ENCODE measurements around the gene CD28. TPM values are rescaled to one million over a fixed set of nuclear protein-coding genes. Genes with fewer than 3 reads are reported as not detected.

CD28 gene
- total RNA-seq, 2 donors from 2014 or later = 0.05 to 0.51 TPM

DNA sequence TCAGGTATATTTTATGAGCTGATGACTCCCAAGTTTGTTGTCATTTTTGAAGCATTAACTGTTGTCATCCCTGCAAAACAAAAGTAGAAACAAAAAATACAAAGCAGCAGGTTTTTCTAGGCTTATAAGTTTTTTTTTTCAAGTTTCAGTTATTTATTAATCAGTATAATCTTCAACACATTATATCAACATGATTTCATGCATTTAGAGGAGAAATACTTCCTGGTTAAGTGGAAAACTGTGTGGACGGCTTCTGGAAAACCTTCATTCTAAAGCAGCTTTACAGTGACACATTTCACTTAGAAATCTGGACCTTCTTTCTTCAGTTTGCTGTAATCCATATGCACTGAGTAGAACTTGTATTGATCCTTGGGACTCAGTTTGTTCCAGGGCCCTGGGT lies 34.6 kb upstream of the CD28 start:
- DNase-seq (ENCODE audit: low spot score) = no peak
- Histone ChIP-seq H3K4me1 (replicated peaks) (no peaks in the 10 kb centered on the region), H3K27ac (no peak overlapping the region), H3K36me3 (no peaks in the 10 kb centered on the region), H3K9me3 (no peaks in the 10 kb centered on the region), H3K27me3 (replicated peaks; ENCODE audit: insufficient read depth) (no peaks in the 10 kb centered on the region), H3K4me3 (no peak overlapping the region)
- intact Hi-C loops (cut with DNase I) = no loop called here
- no peak for TF ChIP-seq POLR2A (IDR thresholded peaks at IDR 0.05)
- no peak for TF ChIP-seq POLR2AphosphoS5 (IDR thresholded peaks at IDR 0.05)
- TF ChIP-seq, protein P1, sequence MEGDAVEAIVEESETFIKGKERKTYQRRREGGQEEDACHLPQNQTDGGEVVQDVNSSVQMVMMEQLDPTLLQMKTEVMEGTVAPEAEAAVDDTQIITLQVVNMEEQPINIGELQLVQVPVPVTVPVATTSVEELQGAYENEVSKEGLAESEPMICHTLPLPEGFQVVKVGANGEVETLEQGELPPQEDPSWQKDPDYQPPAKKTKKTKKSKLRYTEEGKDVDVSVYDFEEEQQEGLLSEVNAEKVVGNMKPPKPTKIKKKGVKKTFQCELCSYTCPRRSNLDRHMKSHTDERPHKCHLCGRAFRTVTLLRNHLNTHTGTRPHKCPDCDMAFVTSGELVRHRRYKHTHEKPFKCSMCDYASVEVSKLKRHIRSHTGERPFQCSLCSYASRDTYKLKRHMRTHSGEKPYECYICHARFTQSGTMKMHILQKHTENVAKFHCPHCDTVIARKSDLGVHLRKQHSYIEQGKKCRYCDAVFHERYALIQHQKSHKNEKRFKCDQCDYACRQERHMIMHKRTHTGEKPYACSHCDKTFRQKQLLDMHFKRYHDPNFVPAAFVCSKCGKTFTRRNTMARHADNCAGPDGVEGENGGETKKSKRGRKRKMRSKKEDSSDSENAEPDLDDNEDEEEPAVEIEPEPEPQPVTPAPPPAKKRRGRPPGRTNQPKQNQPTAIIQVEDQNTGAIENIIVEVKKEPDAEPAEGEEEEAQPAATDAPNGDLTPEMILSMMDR (IDR thresholded peaks at IDR 0.05) = no peak
- 100% methylated on average over 1 of the region's 1 CpG for WGBS

- Histone ChIP-seq H3K36me3 (no peaks in the 10 kb centered on the region), H3K4me3 (no peak overlapping the region), H3K9me3 (no peaks in the 10 kb centered on the region), H3K27ac (no peak overlapping the region), H3K27me3 (replicated peaks; ENCODE audit: insufficient read depth) (no peaks in the 10 kb centered on the region), H3K4me1 (replicated peaks) (no peaks in the 10 kb centered on the region)
- WGBS = 50% methylated on average over 3 of the region's 3 CpGs
- no peak for TF ChIP-seq POLR2A (IDR thresholded peaks at IDR 0.05)
- intact Hi-C loops (cut with DNase I) = no loop called here
- no peak for DNase-seq (ENCODE audit: low spot score)
Observed at GRCh38 chr2:203672856-203673255, 33.6 kb upstream of the CD28 start.

DNA sequence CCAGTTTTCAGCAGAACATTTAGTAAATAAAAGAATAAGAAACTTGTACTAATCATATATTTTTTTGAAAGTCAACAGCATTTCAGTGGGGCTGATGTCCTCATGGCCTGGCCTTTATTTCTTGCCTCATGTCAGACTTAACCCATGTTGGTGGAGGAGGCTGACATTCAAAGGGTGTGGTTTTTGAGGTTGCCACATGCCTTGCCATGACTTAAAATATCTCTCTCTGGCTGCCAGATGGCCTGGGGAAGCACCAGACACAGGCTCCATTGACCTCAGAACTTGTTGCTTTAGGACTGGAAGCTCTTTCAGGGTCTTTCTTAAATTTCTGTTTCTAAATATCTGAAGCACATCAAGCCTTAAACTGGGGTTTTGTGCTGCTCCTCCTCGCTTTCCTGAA lies 32.5 kb upstream of the CD28 start:
- Histone ChIP-seq H3K4me3 (no peak overlapping the region), H3K4me1 (replicated peaks) (no peaks in the 10 kb centered on the region), H3K27me3 (replicated peaks; ENCODE audit: insufficient read depth) (no peaks in the 10 kb centered on the region), H3K9me3 (no peaks in the 10 kb centered on the region), H3K27ac (no peak overlapping the region), H3K36me3 (no peaks in the 10 kb centered on the region)
- intact Hi-C loops (cut with DNase I) = no loop called here
- no peak for DNase-seq (ENCODE audit: low spot score)
- TF ChIP-seq, protein P1 (IDR thresholded peaks at IDR 0.05) = no peak
- TF ChIP-seq POLR2AphosphoS5 (IDR thresholded peaks at IDR 0.05) = no peak
- no peak for TF ChIP-seq POLR2A (IDR thresholded peaks at IDR 0.05)
- 89% methylated on average over 1 of the region's 1 CpG for WGBS

DNA sequence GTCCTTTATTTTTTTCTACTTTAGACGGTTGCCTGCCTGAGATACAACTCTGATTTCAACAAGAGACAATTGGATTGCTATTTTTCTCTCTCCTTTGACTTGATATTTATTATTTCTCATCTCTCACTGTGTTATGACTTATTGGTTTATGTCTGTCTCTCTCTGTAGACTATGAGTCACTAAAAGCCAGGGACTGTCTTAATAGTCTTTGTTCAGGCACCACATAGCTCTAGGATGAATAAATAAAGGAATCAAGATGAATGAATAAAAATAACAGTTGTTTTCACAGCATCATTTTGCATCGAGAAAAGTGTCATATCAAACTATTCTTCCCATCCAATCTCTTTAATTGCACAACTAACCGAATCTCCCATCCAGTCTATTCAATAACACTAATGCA lies 31.4 kb upstream of the CD28 start:
- Histone ChIP-seq H3K36me3 (no peaks in the 10 kb centered on the region), H3K9me3 (no peaks in the 10 kb centered on the region), H3K27me3 (replicated peaks; ENCODE audit: insufficient read depth) (no peaks in the 10 kb centered on the region), H3K4me1 (replicated peaks) (no peaks in the 10 kb centered on the region), H3K4me3 (no peak overlapping the region), H3K27ac (no peak overlapping the region)
- intact Hi-C loops (cut with DNase I) = no loop called here
- DNase-seq (ENCODE audit: low spot score) = no peak
- 70% methylated on average over 3 of the region's 3 CpGs for WGBS
- no peak for TF ChIP-seq POLR2AphosphoS5 (IDR thresholded peaks at IDR 0.05)
- TF ChIP-seq, protein P1 (IDR thresholded peaks at IDR 0.05) = no peak
- TF ChIP-seq POLR2A (IDR thresholded peaks at IDR 0.05) = no peak

DNA sequence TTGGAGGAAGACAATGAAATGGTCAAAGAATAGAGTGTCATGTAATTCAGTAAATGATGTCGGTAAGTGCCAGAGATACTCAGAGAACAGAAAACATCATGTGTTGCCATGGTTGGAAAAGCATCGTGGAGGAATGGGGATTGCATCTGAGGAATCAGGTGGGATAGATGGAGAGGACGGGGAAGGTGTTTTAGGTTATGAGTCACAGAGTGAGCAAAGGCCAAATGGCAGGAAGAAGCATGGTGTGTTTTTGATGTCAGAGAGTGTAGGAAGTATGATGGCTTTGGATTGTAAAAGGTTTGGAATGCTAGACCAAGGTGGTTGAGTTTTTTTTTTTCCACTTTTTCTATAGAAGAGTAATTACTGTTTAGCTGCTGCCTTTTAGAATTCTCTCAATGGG lies 27.5 kb upstream of the CD28 start:
- intact Hi-C loops (cut with DNase I) = no loop called here
- no peaks in the 10 kb centered on the region for H3K36me3 ChIP-seq
- H3K4me1 ChIP-seq (replicated peaks) = no peaks in the 10 kb centered on the region
- H3K9me3 ChIP-seq = no peaks in the 10 kb centered on the region
- WGBS = 90% methylated on average over 3 of the region's 3 CpGs
- DNase-seq (ENCODE audit: low spot score) = no peak
- H3K27me3 ChIP-seq (replicated peaks; ENCODE audit: insufficient read depth) = no peaks in the 10 kb centered on the region
- no peak overlapping the region for H3K4me3 ChIP-seq
- no peak overlapping the region for H3K27ac ChIP-seq
- TF ChIP-seq POLR2A (IDR thresholded peaks at IDR 0.05) (no peak), POLR2AphosphoS5 (IDR thresholded peaks at IDR 0.05) (no peak)
- TF ChIP-seq, protein P1 (IDR thresholded peaks at IDR 0.05) = no peak

Measured in prostate gland (tissue), 2 donors.